Measurements from ENCODE around the gene HELB.

DNA sequence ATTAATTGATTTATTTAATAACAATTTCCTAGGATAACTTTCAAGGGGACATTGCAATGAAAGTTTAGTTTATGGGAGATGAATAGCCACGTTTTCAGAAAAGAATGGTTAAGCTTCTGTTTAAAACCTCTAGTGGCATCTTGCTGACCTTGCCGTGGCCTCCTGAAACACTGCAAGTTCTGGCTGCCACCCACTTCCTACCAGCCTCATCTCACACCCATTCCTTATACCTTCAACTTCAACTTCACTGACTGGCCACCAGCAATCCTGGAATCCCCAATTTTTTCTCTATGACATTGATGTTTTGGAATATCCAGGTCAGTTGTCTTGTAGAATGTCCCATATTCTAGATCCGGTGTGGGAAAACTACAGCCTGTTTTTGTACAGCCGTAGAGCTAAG lies 5.2 kb upstream of the HELB start:
- TF ChIP-seq CTCF (conservative IDR thresholded peaks at IDR 0.05) (no peak), EZH2 (IDR thresholded peaks at IDR 0.05; ENCODE audit: low read depth) (no peak)
